GM19035 (cell line): ENCODE data around the gene TMEM86A.
A peak's percentile ranks its signal among the peaks of the same experiment; 100 is the strongest.

Experiments
- ATAC-seq: cut with Tn5 transposase; IDR thresholded peaks from one replicate; pipeline ENCODE4 v1.9.1; 2021; ENCODE audit not compliant: unreplicated experiment

Gene TMEM86A

GRCh38 chr11:18699848-18700261 lies 1.3 kb downstream of the TMEM86A start:
- ATAC-seq, result no peak

- no peak for ATAC-seq
These were observed 1.8 kb downstream of the TMEM86A start for GRCh38 chr11:18700375-18700774.

GRCh38 chr11:18700872-18701271 lies 2.3 kb downstream of the TMEM86A start:
- no peak for ATAC-seq

GRCh38 chr11:18701614-18702216 lies 3.1 kb downstream of the TMEM86A start:
- ATAC-seq, result no peak

GRCh38 chr11:18703001-18703763 lies 4.6 kb downstream of the TMEM86A start:
- no peak for ATAC-seq

- ATAC-seq, result no peak
These were observed 5.6 kb downstream of the TMEM86A start for GRCh38 chr11:18704045-18704645.

- ATAC-seq, result no peak
These were observed 6.1 kb downstream of the TMEM86A start for GRCh38 chr11:18704698-18705097.

- ATAC-seq, result no peak
These were observed 7.2 kb downstream of the TMEM86A start for GRCh38 chr11:18705651-18706281.

- ATAC-seq, result no peak
These were observed 8.0 kb downstream of the TMEM86A start for GRCh38 chr11:18706330-18707243.

GRCh38 chr11:18707811-18708340 lies 9.3 kb downstream of the TMEM86A start:
- no peak for ATAC-seq

GRCh38 chr11:18709414-18709813 lies 10.8 kb downstream of the TMEM86A start:
- ATAC-seq, result no peak

- ATAC-seq, result no peak
These were observed 12.0 kb downstream of the TMEM86A start for GRCh38 chr11:18710545-18710944.

GRCh38 chr11:18713646-18714442 lies 15.3 kb downstream of the TMEM86A start:
- ATAC-seq, result no peak

- no peak for ATAC-seq
These were observed 15.8 kb downstream of the TMEM86A start for GRCh38 chr11:18714443-18714780.

- ATAC-seq, result no peak
These were observed 16.9 kb downstream of the TMEM86A start for GRCh38 chr11:18715476-18715875.

GRCh38 chr11:18720091-18720807 lies 21.7 kb downstream of the TMEM86A start:
- no peak for ATAC-seq

- peak; percentile 85 for ATAC-seq
These were observed 22.4 kb downstream of the TMEM86A start for GRCh38 chr11:18720808-18721560.

GRCh38 chr11:18721561-18722292 lies 23.1 kb downstream of the TMEM86A start:
- ATAC-seq, result peak; percentile 73
